Epithelial cell of proximal tubule (primary cell): ENCODE results near the gene NRDC. TPM values are rescaled to one million over a fixed set of nuclear protein-coding genes. Genes with fewer than 3 reads are reported as not detected.
A peak's percentile ranks its signal among the peaks of the same experiment; 100 is the strongest.
"Not testable (repeated sequence)": the region's sequence is repeated elsewhere in the genome, so short reads cannot be mapped to it uniquely, and the experiment has no call there.

Source experiments
- DNase-seq: peaks from one replicate; pipeline ENCODE4 v3.0.0-alpha.2; 2011; ENCODE audit warnings: low read depth
- H3K4me3 ChIP-seq: 2 replicates; pipeline ENCODE4 v1.5.1; 2011; ENCODE audit warnings: low read depth, mild to moderate bottlenecking, low read length
- CTCF ChIP-seq: conservative IDR thresholded peaks from 2 replicates; pipeline ENCODE4 v1.5.1; 2012; ENCODE audit warnings: low read depth, mild to moderate bottlenecking, low read length
- total RNA-seq: library from RNA; depleted of rRNA; stranded (reverse); fragments of >200 nt; gene quantifications from 2 replicates; pipeline ENCODE4 v1.2.3, GENCODE V29; 2015

Gene NRDC
- total RNA-seq, 1 donor from 2014 or later = 46.0 TPM

- no peak for TF ChIP-seq CTCF
- no peak overlapping the region for H3K4me3 ChIP-seq
- DNase-seq = no peak
Observed at GRCh38 chr1:51833700-51834099, 44.8 kb downstream of the NRDC start.

DNA sequence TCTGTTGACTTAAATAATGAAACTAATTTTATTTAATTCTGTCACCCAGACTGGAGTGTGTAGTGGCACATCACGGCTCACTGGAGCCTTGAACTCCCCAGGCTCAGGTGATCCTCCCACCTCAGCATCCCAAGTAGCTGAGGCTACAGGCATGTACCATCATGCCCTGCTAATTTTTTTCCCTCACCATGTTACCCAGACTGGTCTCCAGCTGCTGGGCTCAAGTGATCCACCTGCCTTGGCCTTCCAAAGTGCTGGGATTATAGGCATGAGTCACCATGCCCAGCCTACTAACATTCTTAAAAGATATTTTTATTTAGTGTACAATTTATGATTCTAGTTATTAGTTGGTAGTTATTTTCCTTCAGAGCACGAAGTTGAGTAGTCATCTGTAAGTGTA is 49.5 kb downstream of the NRDC start:
- TF ChIP-seq CTCF = no peak
- H3K4me3 ChIP-seq = no peak overlapping the region
- no peak for DNase-seq

GRCh38 chr1:51819810-51820209 is 58.7 kb downstream of the NRDC start:
- no peak for TF ChIP-seq CTCF
- DNase-seq = no peak
- no peak overlapping the region for H3K4me3 ChIP-seq

GRCh38 chr1:51819021-51819420 is 59.5 kb downstream of the NRDC start:
- H3K4me3 ChIP-seq, DNase-seq: not testable (repeated sequence)

DNA sequence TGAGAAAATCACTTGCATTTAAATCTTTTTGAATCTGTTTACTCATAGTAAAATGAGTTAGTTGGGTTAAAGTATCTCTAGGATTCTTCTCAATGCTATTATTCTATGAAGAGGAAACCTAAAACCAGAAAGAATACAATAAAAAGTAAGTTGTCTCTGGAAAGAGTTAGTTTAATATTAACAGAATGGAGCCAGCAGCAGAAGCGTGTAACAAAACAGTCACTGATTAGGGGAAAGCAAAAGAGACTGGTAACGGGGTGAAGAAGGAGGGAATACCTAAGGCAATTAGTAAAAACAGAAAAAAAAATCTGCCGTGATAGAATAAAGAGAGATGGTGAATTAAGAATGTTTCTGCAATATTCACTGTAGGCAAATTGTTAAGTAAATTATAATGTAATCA is 60.0 kb downstream of the NRDC start:
- no peak for TF ChIP-seq CTCF
- no peak overlapping the region for H3K4me3 ChIP-seq
- DNase-seq = peak; percentile 29

DNA sequence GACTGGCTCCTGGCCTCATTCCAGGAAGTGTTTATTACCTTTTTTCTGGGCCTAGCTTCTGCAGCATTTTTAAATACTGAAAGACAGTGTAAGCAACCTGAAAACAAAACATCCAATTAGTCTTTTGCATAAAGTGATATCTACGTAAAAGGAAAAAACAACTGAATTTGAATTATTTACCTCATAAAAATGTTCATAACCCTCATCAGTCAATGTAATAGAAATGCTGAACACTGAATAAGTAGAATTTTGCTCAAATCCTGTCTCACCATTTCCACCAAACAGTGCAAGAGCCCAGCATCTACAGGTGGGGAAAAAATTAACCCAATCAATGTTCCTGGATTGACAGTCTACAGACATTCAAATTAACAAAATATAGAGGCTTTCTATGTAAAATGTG is 64.0 kb downstream of the NRDC start:
- TF ChIP-seq CTCF = no peak
- DNase-seq = no peak
- no peak overlapping the region for H3K4me3 ChIP-seq

DNA sequence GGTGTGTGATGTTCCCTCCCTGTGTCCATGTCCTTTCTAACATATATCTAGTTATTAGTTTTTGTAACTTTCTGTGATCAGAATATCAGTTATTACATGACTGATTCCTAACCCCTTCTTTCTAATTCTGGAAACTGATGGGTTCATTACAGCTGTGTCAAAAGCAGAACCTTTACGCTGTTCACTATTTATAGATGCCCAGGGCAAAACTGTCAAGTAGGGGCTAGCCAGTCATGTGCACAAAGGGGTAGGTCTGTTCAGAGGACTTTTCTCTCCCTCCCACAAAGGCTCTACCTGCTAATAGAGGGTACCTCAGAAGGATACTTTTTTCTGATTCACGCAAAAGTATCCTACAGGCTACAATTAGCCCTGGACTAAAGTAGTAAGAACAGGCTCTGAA is 79.2 kb downstream of the NRDC start:
- DNase-seq = no peak
- no peak overlapping the region for H3K4me3 ChIP-seq
- no peak for TF ChIP-seq CTCF

DNA sequence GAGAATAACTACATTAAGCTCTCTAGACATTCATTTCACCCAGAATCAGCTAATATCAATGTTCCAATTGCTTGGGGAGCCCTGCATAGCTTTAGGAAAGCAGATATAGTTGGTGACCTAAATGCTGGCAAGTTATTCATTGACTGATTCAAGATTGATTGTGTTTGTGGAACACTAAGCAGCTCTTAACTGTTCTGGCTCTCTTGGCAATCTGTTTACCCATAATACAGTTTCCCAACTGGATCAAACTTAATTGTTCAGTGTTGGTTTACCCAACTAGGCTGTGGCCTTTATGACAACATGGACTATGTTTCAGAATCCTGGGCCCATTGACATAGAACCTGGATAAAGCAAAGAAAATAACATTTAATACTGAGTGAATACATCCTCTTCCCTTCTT is 83.7 kb downstream of the NRDC start:
- no peak for TF ChIP-seq CTCF
- no peak overlapping the region for H3K4me3 ChIP-seq
- no peak for DNase-seq
